Aorta (tissue), 5 donors: ENCODE results near the gene ZNF474. TPM values are rescaled to one million over a fixed set of nuclear protein-coding genes. Genes with fewer than 3 reads are reported as not detected.

ENCODE experiments used
- ATAC-seq: fragments of 200-7000 bp; cut with Tn5 transposase; one replicate; pipeline ENCODE4 v1.9.1; 2022; ENCODE audit warnings: moderate library complexity; ENCODE audit not compliant: low FRiP score
- DNase-seq, 2 donors: peaks; one replicate each; pipeline ENCODE4 v3.0.0-alpha.2; 2020
- H3K27ac ChIP-seq, 2 donors: one replicate each; pipeline ENCODE4 v1.5.1; 2013; ENCODE audit warnings: low read length in 2 of 2, mild to moderate bottlenecking in 2 of 2, moderate library complexity in 2 of 2, control low read depth in 1 of 2, inconsistent platforms in 1 of 2, low read depth in 1 of 2
- H3K27me3 ChIP-seq, 2 donors: one replicate each; pipeline ENCODE4 v1.6.1; 2013; ENCODE audit warnings: control low read depth in 1 of 2, low read length in 1 of 2, mild to moderate bottlenecking in 1 of 2, moderate library complexity in 1 of 2; ENCODE audit not compliant: insufficient read depth in 2 of 2, control insufficient read depth in 1 of 2
- H3K36me3 ChIP-seq, 2 donors: one replicate each; pipeline ENCODE4 v1.6.1; 2013; ENCODE audit warnings: control low read depth in 1 of 2, low read length in 1 of 2, mild to moderate bottlenecking in 1 of 2; ENCODE audit not compliant: insufficient read depth in 2 of 2, control insufficient read depth in 1 of 2
- H3K4me1 ChIP-seq, 2 donors: one replicate each; pipeline ENCODE4 v1.6.1; 2013; ENCODE audit warnings: low read length in 2 of 2, control low read depth in 1 of 2, mild to moderate bottlenecking in 1 of 2, moderate library complexity in 1 of 2; ENCODE audit not compliant: insufficient read depth in 2 of 2, control insufficient read depth in 1 of 2
- H3K4me3 ChIP-seq, 2 donors: one replicate each; pipeline ENCODE4 v1.5.1; 2013; ENCODE audit warnings: low read length in 2 of 2, control low read depth in 1 of 2, mild to moderate bottlenecking in 1 of 2
- H3K9me3 ChIP-seq: one replicate; pipeline ENCODE4 v1.6.1; 2013; ENCODE audit warnings: mild to moderate bottlenecking, low read length; ENCODE audit not compliant: control insufficient read depth
- WGBS, 2 donors: extraction: QIAGEN DNeasy Blood & Tissue Kit; methylation state at CpG; one replicate each; pipeline ENCODE4 v1.1.7; 2013; 5-methylcytosine and 5-hydroxymethylcytosine counted together
- intact Hi-C, 2 donors: fragments of 100-400 bp; cut with DNase I; formaldehyde crosslinking; loops; one replicate each; pipeline versions ENCODE4 v1.14.2 to v1.15.0; 2022
- polyA plus RNA-seq, 2 donors: library from polyadenylated mRNA; stranded (reverse); fragments of 200-250 nt; gene quantifications; one replicate each; pipeline ENCODE4 v1.2.3, GENCODE V29; 2013
- total RNA-seq, 2 donors: library from RNA; stranded (reverse); fragmentation: NEBNext Ultra II Directional; extraction: Animal tissue kit (Norgen Biotek cat#: 25700); gene quantifications; one replicate each; pipeline ENCODE4 v1.2.1, GENCODE V29; 2021
- donor health status: healthy with polysubstance abuse.
- donor health status: Bipolar disorder and iron deficiency.
- donor health status: DM: no; HTN: no; CAD: no.
- donor health status: DM: no; HTN: no; CAD: no.
- donor health status: DM: yes; HTN: yes; CAD: no.

Gene ZNF474
- total and polyA plus RNA-seq, 4 donors = 0.08 to 0.75 (median 0.52) TPM; not detected in 1

DNA sequence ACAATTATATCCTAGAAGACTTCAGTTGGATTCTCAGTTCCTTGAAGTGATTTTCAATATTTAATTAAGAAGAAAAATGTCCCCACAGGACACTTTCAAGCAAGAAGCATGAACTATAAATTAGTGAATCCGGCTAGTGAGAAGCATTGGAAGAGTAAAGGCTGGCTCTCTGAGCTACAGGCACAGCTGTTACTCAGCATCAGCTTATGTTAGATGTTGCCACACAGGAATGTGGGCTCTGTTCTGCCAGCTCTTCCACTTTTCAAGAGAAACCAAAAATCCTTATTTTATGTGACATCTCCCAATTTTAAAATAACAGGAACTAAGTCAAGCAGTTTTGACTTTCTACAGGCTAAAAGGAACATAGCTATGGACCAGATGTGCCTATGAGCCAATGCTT lies 14.9 kb downstream of the ZNF474 start:
- DNase-seq (no peak), ATAC-seq (no peak)
- Histone ChIP-seq H3K27ac (no peak overlapping the region), H3K9me3 (no peaks in the 10 kb centered on the region), H3K36me3 (no peaks in the 10 kb centered on the region), H3K4me3 (no peak overlapping the region), H3K4me1 (no peaks in the 10 kb centered on the region), H3K27me3 (no peaks in the 10 kb centered on the region)
- intact Hi-C loops = no loop called here
- WGBS, 2 donors = 91 to 92% methylated on average over 1 of the region's 1 CpG

DNA sequence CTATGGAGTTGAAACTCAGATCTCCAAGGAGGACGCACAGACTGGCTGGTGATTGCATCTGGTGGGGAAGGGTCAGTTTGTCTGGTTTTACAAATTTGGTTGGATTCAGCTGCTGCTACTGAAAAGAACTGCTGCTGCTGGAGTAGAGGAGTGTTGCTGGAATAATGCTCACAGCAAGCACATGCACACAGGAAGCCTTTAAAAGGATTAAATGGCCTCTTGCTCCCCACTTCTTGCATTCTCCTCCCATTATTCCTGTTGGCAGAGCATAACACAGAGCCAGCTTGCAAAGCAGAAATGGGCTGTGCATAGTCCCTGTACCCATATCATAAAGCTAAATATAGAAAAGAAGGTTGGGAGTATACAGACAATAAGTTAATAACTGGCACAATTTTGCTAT lies 16.6 kb downstream of the ZNF474 start:
- ATAC-seq = no peak
- H3K4me3 ChIP-seq = no peak overlapping the region
- no peaks in the 10 kb centered on the region for H3K27me3 ChIP-seq
- intact Hi-C loops = no loop called here
- 96 to 100% methylated on average over 1 of the region's 1 CpG for WGBS, 2 donors
- DNase-seq = no peak
- no peak overlapping the region for H3K27ac ChIP-seq
- peaks cover 0 to 3% of the 10 kb centered on the region in 2 donors for H3K4me1 ChIP-seq
- no peaks in the 10 kb centered on the region for H3K9me3 ChIP-seq
- H3K36me3 ChIP-seq = no peaks in the 10 kb centered on the region

DNA sequence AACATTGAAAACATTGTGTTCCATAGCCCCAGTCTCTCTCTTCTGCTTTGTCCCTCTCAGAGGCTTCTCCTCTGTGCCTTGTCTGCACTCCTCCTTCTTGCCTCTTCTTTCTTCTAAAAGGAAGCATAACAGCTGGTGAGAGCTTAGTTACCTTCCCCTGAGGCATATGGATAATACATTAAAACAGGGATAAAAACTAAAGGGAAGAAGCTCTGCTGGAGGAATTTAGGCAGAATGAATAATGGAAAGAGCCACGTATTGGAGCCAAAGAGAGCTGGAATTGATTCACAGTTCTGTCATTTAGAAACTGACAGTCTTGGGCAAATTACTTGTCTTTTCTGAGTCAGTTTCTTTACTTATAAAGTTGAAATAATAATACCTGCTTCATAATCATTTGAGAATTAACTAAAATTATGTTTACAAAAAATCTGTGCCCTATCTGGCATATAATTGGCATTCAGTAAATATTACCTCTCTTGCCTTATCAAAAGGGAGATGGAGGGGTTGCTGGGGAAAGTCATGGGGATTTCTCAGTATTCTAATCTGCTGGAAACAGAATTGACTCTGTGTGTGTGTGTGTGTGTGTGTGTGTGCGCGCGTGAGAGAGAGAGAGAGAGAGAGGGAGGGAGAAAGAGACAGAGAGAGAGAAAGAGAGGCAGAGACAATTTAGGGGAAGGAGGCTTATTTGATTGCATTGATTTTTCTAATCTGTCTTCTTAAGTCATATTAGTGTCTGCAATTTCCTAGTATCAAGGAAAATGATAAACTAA lies 20.2 kb downstream of the ZNF474 start:
- Histone ChIP-seq H3K4me3 (no peak overlapping the region), H3K27ac (no peak overlapping the region), H3K9me3 (no peaks in the 10 kb centered on the region), H3K36me3 (no peaks in the 10 kb centered on the region), H3K4me1 (peaks cover 8 to 11% of the 10 kb centered on the region in 2 donors), H3K27me3 (no peaks in the 10 kb centered on the region)
- 36 to 61% methylated on average over 4 of the region's 4 CpGs for WGBS, 2 donors
- no peak for ATAC-seq
- intact Hi-C loops = loop anchor here in 1 of 2 donors (5.0 kb wide), 1 partner anchor 72 kb away; the partner anchor contains the start of gene LOX
- no peak for DNase-seq

DNA sequence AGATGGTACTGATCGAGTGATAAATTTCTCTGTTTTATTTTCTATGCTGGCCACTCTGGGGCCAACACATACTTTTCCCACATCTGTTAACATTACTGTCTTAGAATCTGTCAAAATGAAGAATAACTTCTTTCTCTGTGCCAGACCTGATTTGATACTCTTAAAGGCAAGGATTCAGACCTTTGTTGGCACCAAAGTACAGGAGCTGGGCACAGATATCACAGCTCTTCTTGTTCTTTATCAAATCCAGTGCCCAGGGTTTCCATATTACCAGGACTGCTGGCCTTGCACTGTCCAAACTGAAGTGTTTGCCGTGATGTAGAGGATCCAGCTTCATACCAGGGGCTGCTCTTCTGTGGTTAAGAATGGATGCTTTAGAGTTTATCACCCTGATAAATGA lies 20.9 kb downstream of the ZNF474 start:
- no peaks in the 10 kb centered on the region for H3K9me3 ChIP-seq
- no peaks in the 10 kb centered on the region for H3K36me3 ChIP-seq
- 20 to 30% methylated on average over 2 of the region's 2 CpGs for WGBS, 2 donors
- H3K4me1 ChIP-seq = peaks cover 8 to 11% of the 10 kb centered on the region in 2 donors
- intact Hi-C loops = loop anchor here in 1 of 2 donors (5.0 kb wide), 1 partner anchor 73 kb away; the partner anchor contains the start of gene LOX
- no peaks in the 10 kb centered on the region for H3K27me3 ChIP-seq
- ATAC-seq (no peak), DNase-seq (no peak)
- H3K27ac ChIP-seq = no peak overlapping the region
- no peak overlapping the region for H3K4me3 ChIP-seq

DNA sequence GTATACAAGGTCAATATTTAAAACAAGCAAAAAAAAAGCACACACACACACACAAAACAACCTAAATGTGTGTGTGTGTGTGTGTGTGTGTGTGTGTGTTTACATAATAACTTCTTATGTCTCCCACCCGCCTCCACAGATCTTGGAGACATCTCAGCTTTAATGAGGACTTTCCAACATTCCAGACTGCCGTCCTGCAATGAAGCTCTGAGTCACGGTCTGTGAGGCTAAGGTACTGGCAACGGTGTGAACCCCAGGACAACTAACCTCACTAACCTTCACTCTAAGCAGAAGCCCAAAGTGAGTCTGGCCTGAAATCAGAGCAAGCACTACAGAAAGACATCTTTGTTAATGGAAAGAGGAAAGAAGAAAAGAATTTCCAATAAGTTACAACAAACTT lies 22.3 kb downstream of the ZNF474 start:
- Histone ChIP-seq H3K27ac (no peak overlapping the region), H3K36me3 (no peaks in the 10 kb centered on the region), H3K9me3 (no peaks in the 10 kb centered on the region), H3K27me3 (no peaks in the 10 kb centered on the region), H3K4me3 (no peak overlapping the region), H3K4me1 (peaks cover 8 to 11% of the 10 kb centered on the region in 2 donors)
- intact Hi-C loops = loop anchor here (2.0 to 5.0 kb wide), 2 partner anchors 74 to 181 kb away; partner anchors contain the start of gene LOX (in 1 of the 2)
- DNase-seq (no peak), ATAC-seq (no peak)
- 8 to 15% methylated on average over 4 of the region's 4 CpGs for WGBS, 2 donors

DNA sequence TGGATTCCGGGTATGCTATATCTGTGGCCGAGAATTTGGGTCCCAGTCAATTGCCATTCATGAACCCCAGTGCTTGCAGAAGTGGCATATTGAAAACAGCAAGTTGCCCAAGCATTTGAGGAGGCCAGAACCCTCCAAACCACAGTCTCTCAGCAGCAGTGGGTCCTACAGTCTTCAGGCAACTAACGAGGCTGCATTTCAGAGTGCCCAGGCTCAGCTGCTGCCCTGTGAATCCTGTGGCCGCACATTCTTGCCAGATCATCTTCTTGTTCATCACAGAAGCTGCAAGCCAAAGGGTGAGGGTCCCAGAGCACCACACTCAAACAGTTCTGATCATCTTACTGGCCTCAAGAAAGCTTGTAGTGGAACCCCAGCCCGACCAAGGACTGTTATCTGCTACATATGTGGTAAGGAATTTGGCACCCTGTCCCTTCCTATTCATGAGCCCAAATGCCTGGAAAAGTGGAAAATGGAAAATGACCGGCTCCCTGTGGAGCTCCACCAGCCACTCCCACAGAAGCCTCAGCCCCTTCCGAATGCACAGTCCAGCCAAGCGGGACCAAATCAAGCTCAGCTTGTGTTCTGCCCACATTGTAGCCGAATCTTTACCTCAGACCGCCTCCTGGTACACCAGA lies 23.0 kb downstream of the ZNF474 start:
- peaks cover 8 to 11% of the 10 kb centered on the region in 2 donors for H3K4me1 ChIP-seq
- H3K27ac ChIP-seq = peak overlapping the region in 1 of 2 donors; percentile 55
- no peaks in the 10 kb centered on the region for H3K9me3 ChIP-seq
- H3K4me3 ChIP-seq = no peak overlapping the region
- no peaks in the 10 kb centered on the region for H3K27me3 ChIP-seq
- no peaks in the 10 kb centered on the region for H3K36me3 ChIP-seq
- ATAC-seq (peak; percentile 71), DNase-seq (peak; percentile 52 to 67)
- WGBS, 2 donors = 43 to 45% methylated on average over 10 of the region's 10 CpGs
- intact Hi-C loops = loop anchor here (2.0 to 5.0 kb wide), 2 partner anchors 75 to 182 kb away; partner anchors contain the start of gene LOX (in 1 of the 2)

DNA sequence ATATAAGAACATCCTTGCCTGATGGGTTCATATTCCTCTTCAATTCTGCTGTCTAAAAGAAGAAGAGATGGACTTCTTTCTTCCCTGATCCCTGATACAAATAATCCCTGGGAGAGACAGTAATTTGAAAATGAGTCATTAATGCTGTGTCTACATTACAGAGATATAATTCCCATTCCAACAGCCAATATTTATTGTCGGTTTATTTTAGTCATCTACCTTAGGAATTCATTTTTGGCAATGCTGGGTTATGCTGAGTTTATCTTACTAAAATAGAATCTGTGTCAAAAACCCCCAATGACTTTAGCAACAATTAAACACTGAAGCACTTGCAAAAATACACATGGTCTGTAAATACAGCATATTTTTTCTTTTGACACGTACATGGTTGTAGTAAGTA lies 23.9 kb downstream of the ZNF474 start:
- Histone ChIP-seq H3K9me3 (no peaks in the 10 kb centered on the region), H3K4me1 (peaks cover 8 to 11% of the 10 kb centered on the region in 2 donors), H3K27ac (peak overlapping the region; percentile 3 to 55), H3K4me3 (no peak overlapping the region), H3K36me3 (no peaks in the 10 kb centered on the region), H3K27me3 (no peaks in the 10 kb centered on the region)
- ATAC-seq (peak; percentile 45), DNase-seq (no peak)
- intact Hi-C loops = loop anchor here (2.0 to 5.0 kb wide), 2 partner anchors 76 to 182 kb away; partner anchors contain the start of gene LOX (in 1 of the 2)
- WGBS, 2 donors = 2 to 5% methylated on average over 2 of the region's 2 CpGs

DNA sequence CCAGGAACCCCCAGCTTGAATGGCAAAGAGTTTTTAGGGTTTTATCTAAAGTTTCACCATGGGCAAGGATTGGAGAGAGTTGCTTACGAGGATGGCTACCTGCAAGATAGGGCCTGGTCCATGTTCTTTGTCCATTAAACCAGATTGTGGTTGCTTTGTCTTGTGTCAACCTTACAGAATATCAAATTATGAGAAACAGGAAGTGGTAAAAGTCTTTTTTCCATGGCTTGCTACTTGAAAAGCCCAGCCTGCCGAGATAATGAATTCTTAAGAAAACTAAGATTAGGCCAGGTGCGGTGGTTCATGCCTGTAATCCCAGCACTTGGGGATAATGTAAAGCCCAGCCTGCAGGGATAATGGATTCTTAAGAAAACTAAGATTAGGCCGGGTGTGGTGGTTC lies 24.4 kb downstream of the ZNF474 start:
- Histone ChIP-seq H3K9me3 (no peaks in the 10 kb centered on the region), H3K36me3 (no peaks in the 10 kb centered on the region), H3K27ac (peak overlapping the region in 1 of 2 donors; percentile 2), H3K27me3 (no peaks in the 10 kb centered on the region), H3K4me3 (no peak overlapping the region), H3K4me1 (peaks cover 8 to 16% of the 10 kb centered on the region in 2 donors)
- DNase-seq (no peak), ATAC-seq (no peak)
- intact Hi-C loops = loop anchor here (2.0 to 5.0 kb wide), 2 partner anchors 76 to 183 kb away; partner anchors contain the start of gene LOX (in 1 of the 2)
- WGBS, 2 donors = 81 to 82% methylated on average over 4 of the region's 4 CpGs
